Tibial nerve (tissue), 4 donors: Measurements from ENCODE around the gene PRKAR2A. TPM values are rescaled to one million over a fixed set of nuclear protein-coding genes. Genes with fewer than 3 reads are reported as not detected.
"Not testable (repeated sequence)": the region's sequence is repeated elsewhere in the genome, so short reads cannot be mapped to it uniquely, and the experiment has no call there.

Experiments used
- DNase-seq, 2 donors: peaks; one replicate each; pipeline ENCODE4 v3.0.0-alpha.2; 2019; ENCODE audit warnings: low spot score in 2 of 2
- H3K27ac ChIP-seq, 4 donors: fragments of 200-600 bp; sonication (generic) in 3 of 4; one replicate each; pipeline ENCODE4 v1.5.1; 2017 to 2019; ENCODE audit warnings: mild to moderate bottlenecking in 1 of 4
- H3K27me3 ChIP-seq, 2 donors: fragments of 200-600 bp; sonication (generic) in 1 of 2; one replicate each; pipeline versions ENCODE4 v1.5.1 to v1.6.0; 2017 to 2019
- H3K36me3 ChIP-seq, 3 donors: fragments of 200-600 bp; sonication (generic); one replicate each; pipeline ENCODE4 v1.5.1; 2018 to 2019
- H3K4me1 ChIP-seq, 4 donors: fragments of 200-600 bp; sonication (generic) in 3 of 4; one replicate each; pipeline ENCODE4 v1.5.1; 2017 to 2019
- H3K4me3 ChIP-seq, 4 donors: fragments of 200-600 bp; sonication (generic) in 3 of 4; one replicate each; pipeline ENCODE4 v1.5.1; 2017 to 2019; ENCODE audit warnings: mild to moderate bottlenecking in 1 of 4, moderate library complexity in 1 of 4
- H3K9me3 ChIP-seq, 4 donors: fragments of 200-600 bp; sonication (generic) in 3 of 4; one replicate each; pipeline ENCODE4 v1.5.1; 2017 to 2019
- CTCF ChIP-seq, 5 experiments: fragments of 200-600 bp in 3 of 5; fragments of 450-650 bp in 2 of 5; sonication (generic) in 3 of 5; IDR thresholded peaks; one replicate each; pipeline ENCODE4 v1.5.1; 2016 to 2019; ENCODE audit warnings: antibody characterized with exemption in 5 of 5, mild to moderate bottlenecking in 3 of 5, moderate library complexity in 2 of 5
- EP300 ChIP-seq, 2 donors: sonication (generic); formaldehyde crosslinking; IDR thresholded peaks; one replicate each; pipeline ENCODE4 v1.6.1; 2017; ENCODE audit warnings: antibody characterized with exemption in 2 of 2, mild to moderate bottlenecking in 1 of 2
- POLR2A ChIP-seq, 2 donors: fragments of 450-650 bp; IDR thresholded peaks; one replicate each; pipeline ENCODE4 v1.6.1; 2017; ENCODE audit warnings: antibody characterized with exemption in 2 of 2, mild to moderate bottlenecking in 2 of 2, moderate library complexity in 2 of 2
- WGBS, 2 donors: methylation state at CpG; one replicate each; pipeline ENCODE4 v1.1.5; 2018; 5-methylcytosine and 5-hydroxymethylcytosine counted together
- total RNA-seq, 4 donors: library from RNA; depleted of rRNA; stranded (reverse); fragments of >200 nt; gene quantifications; one replicate each; pipeline ENCODE4 v1.1.0, GENCODE V29; 2016

PRKAR2A gene
- total RNA-seq, 4 donors from 2014 or later: 26.9 to 37.5 (median 32.4) TPM

- DNase-seq: no peak
- H3K27ac ChIP-seq: no peak overlapping the region
- H3K4me3 ChIP-seq: no peak overlapping the region
- no peaks in the 10 kb centered on the region for H3K27me3 ChIP-seq
- WGBS, 2 donors: 84 to 92% methylated on average over 7 of the region's 7 CpGs
- H3K36me3 ChIP-seq: no peaks in the 10 kb centered on the region
- no peaks in the 10 kb centered on the region for H3K4me1 ChIP-seq
- no peaks in the 10 kb centered on the region for H3K9me3 ChIP-seq
- no peak for TF ChIP-seq EP300 (IDR thresholded peaks at IDR 0.05)
Measured at GRCh38 chr3:48723725-48724124, 123.9 kb downstream of the PRKAR2A start.

GRCh38 chr3:48723293-48723692 is 124.4 kb downstream of the PRKAR2A start:
- not testable (repeated sequence) for H3K36me3 ChIP-seq, H3K27ac ChIP-seq, DNase-seq, H3K9me3 ChIP-seq, H3K27me3 ChIP-seq, H3K4me1 ChIP-seq, H3K4me3 ChIP-seq
- WGBS, 2 donors: 82% methylated on average over 3 of the region's 3 CpGs

- H3K27ac ChIP-seq: peak within 1 kb of the TSS; percentile 82 to 93 (median 83)
- TF ChIP-seq EP300 (IDR thresholded peaks at IDR 0.05) (peak; percentile 84 to 95), CTCF (IDR thresholded peaks at IDR 0.05) (peak in 1 of 5 experiments; percentile 18), POLR2A (IDR thresholded peaks at IDR 0.05) (peak; percentile 56 to 90)
- WGBS, 2 donors: 2% methylated on average over 22 to 38 of the region's 38 CpGs
Measured at GRCh38 chr3:48716982-48717746, 130.5 kb downstream of the PRKAR2A start, which contains the start of gene IP6K2. IP6K2 (minus strand) TSS chr3:48717221; CDS start chr3:48695291, 21,930 bp downstream.

GRCh38 chr3:48716508-48716981 is 131.1 kb downstream of the PRKAR2A start:
- DNase-seq: no peak
- Histone ChIP-seq H3K27ac (peak overlapping the region; percentile 82 to 93 (median 83)), H3K4me1 (peaks cover 0 to 50% (median 18%) of the 10 kb centered on the region in 4 donors), H3K4me3 (peak overlapping the region; percentile 63 to 89 (median 82)), H3K9me3 (no peaks in the 10 kb centered on the region), H3K36me3 (peaks cover 0 to 27% (median 0%) of the 10 kb centered on the region in 3 donors), H3K27me3 (no peaks in the 10 kb centered on the region)
- TF ChIP-seq EP300 (IDR thresholded peaks at IDR 0.05): no peak
- no peak for TF ChIP-seq CTCF (IDR thresholded peaks at IDR 0.05)
- no peak for TF ChIP-seq POLR2A (IDR thresholded peaks at IDR 0.05)
- WGBS, 2 donors: 0 to 1% methylated on average over 16 of the region's 16 CpGs

More at GRCh38 chr3:48716982-48717746, 130.5 kb downstream of the PRKAR2A start, which contains the start of gene IP6K2:
- Histone ChIP-seq H3K4me3 (peak within 1 kb of the TSS; percentile 63 to 89 (median 82)), H3K4me1 (peaks cover 0 to 44% (median 16%) of the 10 kb centered on the region in 4 donors), H3K9me3 (no peaks in the 10 kb centered on the region), H3K27me3 (no peaks in the 10 kb centered on the region), H3K36me3 (peaks cover 0 to 24% (median 0%) of the 10 kb centered on the region in 3 donors)
- peak; percentile 96 for DNase-seq

- Histone ChIP-seq H3K4me1 (peaks cover 0 to 55% (median 21%) of the 10 kb centered on the region in 4 donors), H3K27ac (no peak overlapping the region), H3K36me3 (peaks cover 0 to 38% (median 0%) of the 10 kb centered on the region in 3 donors), H3K4me3 (peak overlapping the region in 2 of 4 donors; percentile 82 to 89), H3K9me3 (no peaks in the 10 kb centered on the region), H3K27me3 (no peaks in the 10 kb centered on the region)
- DNase-seq: no peak
- no peak for TF ChIP-seq CTCF (IDR thresholded peaks at IDR 0.05)
- TF ChIP-seq EP300 (IDR thresholded peaks at IDR 0.05): no peak
- TF ChIP-seq POLR2A (IDR thresholded peaks at IDR 0.05): no peak
Measured at GRCh38 chr3:48715174-48715800, 132.4 kb downstream of the PRKAR2A start.

- Histone ChIP-seq H3K27ac (no peak overlapping the region), H3K9me3 (no peaks in the 10 kb centered on the region), H3K36me3 (peaks cover 0 to 54% (median 0%) of the 10 kb centered on the region in 3 donors), H3K27me3 (no peaks in the 10 kb centered on the region), H3K4me1 (peaks cover 0 to 78% (median 28%) of the 10 kb centered on the region in 4 donors), H3K4me3 (no peak overlapping the region)
- no peak for TF ChIP-seq EP300 (IDR thresholded peaks at IDR 0.05)
- no peak for TF ChIP-seq CTCF (IDR thresholded peaks at IDR 0.05)
- TF ChIP-seq POLR2A (IDR thresholded peaks at IDR 0.05): no peak
- WGBS, 2 donors: 73 to 76% methylated on average over 2 of the region's 2 CpGs
- no peak for DNase-seq
Measured at GRCh38 chr3:48711727-48712126, 135.9 kb downstream of the PRKAR2A start.
